HPDE6-E6E7 (cell line): ENCODE results near the gene CNIH2.
"Not testable (repeated sequence)": the region's sequence is repeated elsewhere in the genome, so short reads cannot be mapped to it uniquely, and the experiment has no call there.

Experiments used
- DNase-seq: peaks from one replicate; pipeline ENCODE4 v3.0.0; 2011; ENCODE audit warnings: missing footprints; ENCODE audit errors: extremely low spot score

The CNIH2 gene

GRCh38 chr11:66277471-66278362 is at the start of gene CNIH2:
Gene CNIH2, plus strand, starts transcription at chr11:66278175. Its CDS starts 282 bp downstream, at chr11:66278457.
- no peak for DNase-seq

GRCh38 chr11:66228521-66228920 is 49.5 kb upstream of the CNIH2 start:
- no peak for DNase-seq

- no peak for DNase-seq
Measured at GRCh38 chr11:66230156-66230555, 47.8 kb upstream of the CNIH2 start.

- DNase-seq, result no peak
Measured at GRCh38 chr11:66230978-66231377, 47.0 kb upstream of the CNIH2 start.

DNA sequence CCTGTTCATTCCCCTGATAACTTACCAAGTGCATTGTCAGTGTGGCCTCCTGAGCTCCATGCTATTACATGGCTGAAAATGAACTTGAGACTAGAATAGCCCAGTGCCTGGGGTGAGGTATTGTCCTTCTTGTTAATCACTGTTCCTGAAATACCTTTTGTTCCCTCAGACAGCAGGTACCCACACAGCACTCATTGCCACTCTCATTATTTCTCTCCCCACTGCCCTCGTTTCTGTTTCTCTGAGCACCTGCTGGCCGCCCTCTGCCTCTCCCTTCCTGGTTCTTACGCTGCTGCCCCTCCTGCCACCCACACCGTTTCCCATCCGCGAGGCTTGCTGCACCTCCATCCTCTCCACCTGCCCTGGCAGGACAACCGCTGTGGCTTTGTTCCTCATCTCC is 46.4 kb upstream of the CNIH2 start:
- DNase-seq, result no peak

- DNase-seq, result no peak
Measured at GRCh38 chr11:66232769-66233168, 45.2 kb upstream of the CNIH2 start.

DNA sequence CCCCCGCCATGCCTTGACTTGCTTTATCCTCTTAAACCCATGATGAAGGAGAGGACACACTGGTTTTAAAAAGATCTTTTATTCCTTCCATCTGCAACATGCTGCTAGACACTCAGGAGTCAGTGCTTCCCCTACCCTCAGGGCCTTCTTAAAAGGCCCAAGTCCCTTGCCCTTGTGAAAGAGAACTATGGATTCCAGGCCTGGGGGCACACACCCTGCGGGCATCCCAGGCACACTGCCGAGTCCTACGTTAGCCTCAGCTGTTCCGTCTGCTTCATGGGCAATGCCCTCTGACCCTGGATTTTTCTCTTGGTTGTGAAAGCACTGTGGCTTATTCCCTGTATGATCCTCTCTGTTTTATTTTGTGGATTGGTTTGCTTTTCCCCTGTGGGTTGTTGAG is 44.7 kb upstream of the CNIH2 start:
- DNase-seq, result no peak

DNA sequence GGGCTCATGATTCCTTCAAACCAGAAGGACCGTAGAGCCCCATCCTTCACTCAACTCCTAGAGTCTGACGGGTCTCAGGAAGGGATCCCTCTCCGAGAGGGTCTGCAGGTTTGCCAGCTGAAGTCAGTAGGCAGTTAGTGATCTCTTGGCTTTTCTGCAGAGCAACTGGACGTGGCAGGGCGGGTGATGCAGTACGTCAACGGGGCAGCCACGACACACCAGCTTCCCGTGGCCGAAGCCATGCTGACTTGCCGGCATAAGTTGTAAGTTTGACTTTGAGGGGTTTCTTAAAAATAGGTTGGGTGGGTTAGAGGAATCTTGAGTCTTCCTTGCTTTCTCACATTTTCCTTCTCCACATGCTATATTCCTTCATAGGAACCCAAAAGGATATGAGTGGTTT is 42.8 kb upstream of the CNIH2 start:
- DNase-seq, result no peak

DNA sequence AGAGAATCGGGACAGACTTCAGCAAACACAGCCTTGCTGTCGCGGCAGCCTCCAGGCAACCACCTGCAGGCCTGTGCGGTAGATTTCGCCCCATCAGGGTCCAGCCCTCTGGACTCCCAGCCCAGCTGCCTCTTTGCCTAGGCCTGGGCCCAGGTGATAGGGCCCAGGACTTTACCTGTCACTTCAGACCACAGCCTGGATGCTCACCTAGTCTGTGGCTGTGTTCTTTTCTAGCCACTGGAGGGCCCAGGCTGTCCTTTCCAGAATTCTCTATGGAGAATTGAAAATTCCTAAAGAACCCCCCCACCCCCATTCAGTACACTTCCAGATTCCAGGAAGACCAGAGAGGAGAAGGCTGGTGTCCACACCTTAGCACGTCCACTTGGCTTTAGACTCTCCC is 40.1 kb upstream of the CNIH2 start:
- DNase-seq, result no peak

- no peak for DNase-seq
Measured at GRCh38 chr11:66238786-66239413, 39.1 kb upstream of the CNIH2 start.

DNA sequence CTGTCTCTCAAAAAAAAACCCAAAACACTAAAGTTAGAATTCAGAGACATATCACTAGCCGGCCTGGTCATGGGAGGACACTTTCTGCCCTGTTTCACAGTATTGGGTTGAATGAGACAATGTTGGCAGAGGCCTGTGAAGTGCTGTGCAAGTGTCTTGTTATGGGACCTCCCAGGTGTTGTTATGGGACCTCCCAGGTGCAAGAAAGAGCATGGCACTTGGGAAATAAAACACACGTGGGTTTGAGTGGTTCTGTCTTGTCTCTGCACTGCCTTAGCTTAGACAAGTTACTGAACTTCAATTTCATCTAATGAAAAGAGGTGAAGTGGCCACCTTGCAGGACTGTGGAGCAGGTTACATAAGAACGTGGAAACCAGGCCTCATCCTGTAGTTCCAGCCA is 38.5 kb upstream of the CNIH2 start:
- DNase-seq, result no peak

- DNase-seq, result no peak
Measured at GRCh38 chr11:66239998-66240780, 37.8 kb upstream of the CNIH2 start.

DNA sequence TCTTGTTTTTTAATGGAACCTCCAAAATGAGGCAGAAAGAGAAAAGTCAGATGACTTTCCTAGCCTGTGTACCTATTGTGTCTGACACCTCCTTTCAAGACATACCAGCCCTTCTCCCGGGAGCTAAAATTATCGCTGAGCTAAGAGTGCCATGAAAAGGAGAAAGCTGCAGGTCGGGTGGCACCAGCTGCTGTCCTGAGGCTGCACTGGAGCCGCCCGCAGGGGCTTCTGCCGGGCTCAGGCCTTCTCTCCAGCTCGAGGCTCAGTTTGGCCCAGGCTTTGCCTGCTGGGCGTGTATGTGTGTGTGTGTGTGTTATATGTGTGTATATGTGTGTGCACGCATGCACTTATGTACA is 37.2 kb upstream of the CNIH2 start:
- no peak for DNase-seq

DNA sequence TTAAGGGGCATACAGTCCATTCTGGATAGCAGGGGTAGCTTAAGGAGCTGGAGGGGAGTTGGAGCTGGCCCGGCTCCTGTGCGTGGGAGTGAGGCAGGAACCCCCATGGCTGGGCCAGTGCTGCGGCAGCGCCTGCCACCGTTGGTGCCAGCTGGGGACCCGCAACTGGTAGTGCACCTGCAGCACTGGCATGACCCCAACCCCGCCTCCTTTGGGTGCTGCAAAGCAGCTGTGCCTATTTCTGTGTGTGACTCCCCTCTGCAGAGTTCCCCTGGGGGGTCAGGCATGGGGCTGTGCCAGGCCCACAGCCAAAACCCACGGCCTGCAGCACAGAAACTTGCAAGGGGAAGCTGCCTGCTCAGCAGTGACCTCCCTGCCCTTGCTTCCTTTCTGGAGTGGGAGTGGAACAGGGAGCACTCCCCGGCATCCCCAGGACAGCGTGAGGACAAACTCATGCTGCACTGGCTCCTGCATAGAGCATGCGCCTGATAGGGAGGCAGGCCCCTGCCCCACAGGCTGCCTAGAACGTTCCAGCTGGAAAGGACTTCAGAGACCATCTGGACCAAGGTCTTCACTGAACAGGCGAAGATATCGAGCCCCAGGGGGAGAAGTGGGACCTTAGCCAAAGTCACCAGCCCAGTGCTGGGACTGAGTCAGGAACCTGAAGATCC is 35.7 kb upstream of the CNIH2 start:
- no peak for DNase-seq

DNA sequence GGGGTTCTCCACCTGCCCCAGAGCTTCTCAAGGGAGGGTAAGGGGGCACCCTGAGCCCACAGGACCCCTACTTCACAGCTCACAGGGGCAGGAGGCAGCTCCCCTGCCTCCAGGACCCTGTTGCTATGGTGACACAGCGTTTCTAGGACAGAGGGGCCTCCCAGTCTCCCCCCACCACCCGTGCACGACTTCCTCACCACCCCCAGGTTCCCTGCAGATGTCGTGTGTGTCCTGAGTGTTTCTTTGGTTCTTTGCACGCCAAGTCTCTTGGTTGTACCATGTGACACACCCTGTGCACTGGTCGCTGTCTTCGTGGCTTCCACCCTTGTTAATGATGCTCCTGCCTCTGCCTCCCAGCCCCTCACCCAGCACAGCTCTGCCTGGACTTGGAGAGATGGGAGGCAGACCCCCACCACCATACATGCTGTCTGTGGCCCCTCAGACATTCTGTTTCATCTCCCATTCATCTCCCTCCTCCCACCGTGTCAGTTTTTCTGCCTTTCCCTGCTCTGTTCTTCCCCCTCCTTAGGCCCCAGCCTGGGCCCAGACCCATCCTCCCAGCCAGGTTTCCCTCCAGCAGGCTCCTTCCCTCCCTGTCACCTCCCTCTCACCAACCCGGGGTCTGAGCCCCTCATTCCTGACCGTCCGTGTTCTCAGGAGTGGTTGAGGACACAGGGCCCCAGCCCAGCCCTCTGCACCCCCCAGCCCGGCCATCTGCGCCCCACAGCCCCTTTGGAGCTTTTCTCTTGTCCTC is 34.0 kb upstream of the CNIH2 start:
- no peak for DNase-seq

GRCh38 chr11:66247295-66247694 is 30.7 kb upstream of the CNIH2 start:
- no peak for DNase-seq

DNA sequence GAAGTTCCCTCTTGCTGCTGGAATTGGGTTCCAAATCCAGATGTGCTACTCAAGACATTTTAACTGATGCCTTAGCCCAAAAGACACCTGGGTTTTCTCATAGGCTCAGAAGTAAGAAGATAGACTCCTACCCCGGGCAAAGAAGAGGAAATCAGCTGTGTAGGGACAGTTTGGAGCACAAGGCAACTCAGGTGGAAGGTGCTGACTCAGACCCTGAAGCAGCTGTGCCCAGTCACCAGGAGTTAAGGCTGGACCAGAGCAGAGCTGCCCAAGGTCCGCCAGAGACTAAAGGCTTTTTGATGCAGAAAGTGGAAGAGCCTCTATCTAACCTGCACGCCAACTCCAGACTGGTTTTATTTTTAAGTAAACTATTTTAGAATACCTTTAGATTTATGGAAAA is 30.2 kb upstream of the CNIH2 start:
- DNase-seq, result no peak

DNA sequence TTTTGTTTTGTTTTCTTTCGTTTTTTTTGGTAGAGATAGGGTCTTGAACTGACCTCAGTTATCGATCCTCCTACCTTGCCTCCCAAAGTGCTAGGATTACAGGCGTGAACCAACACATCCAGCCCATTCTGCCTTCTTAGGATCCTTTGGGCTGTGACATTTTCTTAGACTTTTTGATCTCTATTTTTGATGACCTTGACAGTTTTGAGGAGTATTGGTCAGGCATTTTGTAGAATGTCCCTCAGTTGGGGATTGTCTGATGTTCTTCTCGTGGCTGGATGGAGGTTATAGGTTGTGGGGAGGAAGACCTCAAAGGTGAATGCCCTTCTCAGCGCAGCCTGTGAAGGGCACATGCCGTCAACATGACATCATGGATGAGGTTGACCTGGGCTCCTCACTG is 29.1 kb upstream of the CNIH2 start:
- DNase-seq, result no peak

DNA sequence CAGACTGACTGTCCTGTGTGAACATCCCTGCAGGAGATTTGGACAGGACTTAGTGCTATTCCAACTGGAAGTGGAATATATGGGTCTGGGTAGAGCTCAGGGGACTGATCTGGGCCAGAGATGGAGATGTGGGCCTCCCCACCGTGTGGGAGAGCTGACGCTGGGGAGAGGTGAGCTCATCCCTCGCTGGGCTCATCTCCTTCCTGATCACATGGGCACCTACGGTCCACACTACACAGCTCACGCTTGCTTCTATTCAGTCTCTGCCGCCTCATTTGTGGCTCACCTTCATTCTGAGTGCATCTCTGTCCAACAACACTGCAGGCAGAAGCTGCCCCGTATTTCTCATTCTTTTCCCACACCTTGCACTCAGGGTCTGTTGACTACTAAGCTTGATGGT is 26.2 kb upstream of the CNIH2 start:
- no peak for DNase-seq

- not testable (repeated sequence) for DNase-seq
Measured at GRCh38 chr11:66253081-66253480, 24.9 kb upstream of the CNIH2 start.

DNA sequence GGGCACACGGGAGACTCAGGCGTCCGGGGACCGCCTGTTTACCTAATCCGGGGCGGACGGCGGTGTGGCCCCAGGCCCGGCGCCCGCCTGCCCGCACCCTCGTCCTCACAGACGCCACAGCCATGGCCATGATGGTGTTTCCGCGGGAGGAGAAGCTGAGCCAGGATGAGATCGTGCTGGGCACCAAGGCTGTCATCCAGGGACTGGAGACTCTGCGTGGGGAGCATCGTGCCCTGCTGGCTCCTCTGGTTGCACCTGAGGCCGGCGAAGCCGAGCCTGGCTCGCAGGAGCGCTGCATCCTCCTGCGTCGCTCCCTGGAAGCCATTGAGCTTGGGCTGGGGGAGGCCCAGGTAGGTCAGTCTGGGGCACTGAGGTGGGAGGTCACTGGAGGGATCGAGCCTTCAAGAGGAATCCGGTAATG is 19.5 kb upstream of the CNIH2 start:
- no peak for DNase-seq
